Adrenal gland (tissue), 5 donors: ENCODE results near the gene GABBR1.

ENCODE experiments used
- POLR2A ChIP-seq, 2 donors: fragments of 450-650 bp; IDR thresholded peaks; one replicate each; pipeline ENCODE4 v1.6.1; 2017; ENCODE audit warnings: antibody characterized with exemption in 2 of 2, mild to moderate bottlenecking in 2 of 2, moderate library complexity in 1 of 2
- TF ChIP-seq, protein P1 (sequence below), 6 experiments: fragments of 450-650 bp in 4 of 6; fragments of 200-600 bp in 2 of 6; sonication (generic) in 1 of 6; IDR thresholded peaks; 1 replicate in 5 of 6; 2 replicates in 1 of 6; pipeline versions ENCODE4 v1.5.1 to v1.8.0; 2016 to 2021; ENCODE audit warnings: antibody characterized with exemption in 6 of 6, mild to moderate bottlenecking in 2 of 6, moderate library complexity in 1 of 6
- donor health status: DM: no; HTN: no; CAD: no.

GRCh38 chr6:29597184-29597583 is 35.8 kb downstream of the GABBR1 start:
- TF ChIP-seq, protein P1, sequence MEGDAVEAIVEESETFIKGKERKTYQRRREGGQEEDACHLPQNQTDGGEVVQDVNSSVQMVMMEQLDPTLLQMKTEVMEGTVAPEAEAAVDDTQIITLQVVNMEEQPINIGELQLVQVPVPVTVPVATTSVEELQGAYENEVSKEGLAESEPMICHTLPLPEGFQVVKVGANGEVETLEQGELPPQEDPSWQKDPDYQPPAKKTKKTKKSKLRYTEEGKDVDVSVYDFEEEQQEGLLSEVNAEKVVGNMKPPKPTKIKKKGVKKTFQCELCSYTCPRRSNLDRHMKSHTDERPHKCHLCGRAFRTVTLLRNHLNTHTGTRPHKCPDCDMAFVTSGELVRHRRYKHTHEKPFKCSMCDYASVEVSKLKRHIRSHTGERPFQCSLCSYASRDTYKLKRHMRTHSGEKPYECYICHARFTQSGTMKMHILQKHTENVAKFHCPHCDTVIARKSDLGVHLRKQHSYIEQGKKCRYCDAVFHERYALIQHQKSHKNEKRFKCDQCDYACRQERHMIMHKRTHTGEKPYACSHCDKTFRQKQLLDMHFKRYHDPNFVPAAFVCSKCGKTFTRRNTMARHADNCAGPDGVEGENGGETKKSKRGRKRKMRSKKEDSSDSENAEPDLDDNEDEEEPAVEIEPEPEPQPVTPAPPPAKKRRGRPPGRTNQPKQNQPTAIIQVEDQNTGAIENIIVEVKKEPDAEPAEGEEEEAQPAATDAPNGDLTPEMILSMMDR (IDR thresholded peaks at IDR 0.05): no peak
- TF ChIP-seq POLR2A (IDR thresholded peaks at IDR 0.05): no peak
